IPS DF 6.9 (cell line): Measurements from ENCODE around the gene DLGAP1.

Experiments used
- DNase-seq: peaks from one replicate; pipeline ENCODE4 v3.0.0-alpha.2; 2013; ENCODE audit warnings: low read depth, low spot score
- H3K27ac ChIP-seq: one replicate; pipeline ENCODE4 v1.5.1; 2013; ENCODE audit warnings: low read length, control low read depth
- H3K27me3 ChIP-seq: 2 replicates; pipeline ENCODE4 v1.6.1; 2013; ENCODE audit warnings: mild to moderate bottlenecking, low read length; ENCODE audit not compliant: control insufficient read depth, insufficient read depth
- H3K36me3 ChIP-seq: 2 replicates; pipeline ENCODE4 v1.6.1; 2013; ENCODE audit warnings: low read length; ENCODE audit not compliant: control insufficient read depth, insufficient read depth
- H3K4me1 ChIP-seq: 2 replicates; pipeline ENCODE4 v1.6.1; 2013; ENCODE audit warnings: low read length; ENCODE audit not compliant: control insufficient read depth, insufficient read depth
- H3K4me3 ChIP-seq: 2 replicates; pipeline ENCODE4 v1.5.1; 2013; ENCODE audit warnings: mild to moderate bottlenecking, low read length
- H3K9me3 ChIP-seq: 2 replicates; pipeline ENCODE4 v1.6.1; 2013; ENCODE audit warnings: low read length, inconsistent platforms; ENCODE audit not compliant: control insufficient read depth, insufficient read depth
- WGBS: extraction: QIAGEN DNeasy Blood & Tissue Kit; methylation state at CpG from one replicate; pipeline ENCODE4 v1.1.7; 2013; ENCODE audit warnings: mixed read lengths, missing lambda C conversion rate; ENCODE audit not compliant: insufficient read length, insufficient coverage; 5-methylcytosine and 5-hydroxymethylcytosine counted together

DLGAP1 gene

GRCh38 chr18:3984163-3984757 is 470.8 kb downstream of the DLGAP1 start:
- WGBS = no CpG with 5 or more reads among the region's 3 CpGs
- no peak overlapping the region for H3K4me3 ChIP-seq
- no peaks in the 10 kb centered on the region for H3K27me3 ChIP-seq
- no peak overlapping the region for H3K27ac ChIP-seq
- no peaks in the 10 kb centered on the region for H3K36me3 ChIP-seq
- no peak for DNase-seq
- H3K9me3 ChIP-seq = no peaks in the 10 kb centered on the region
- no peaks in the 10 kb centered on the region; the same call in 1 of the 2 replicates for H3K4me1 ChIP-seq

- Histone ChIP-seq H3K9me3 (no peaks in the 10 kb centered on the region), H3K4me3 (no peak overlapping the region), H3K4me1 (no peaks in the 10 kb centered on the region), H3K36me3 (no peaks in the 10 kb centered on the region), H3K27me3 (no peaks in the 10 kb centered on the region), H3K27ac (no peak overlapping the region)
- no CpG with 5 or more reads among the region's 5 CpGs for WGBS
- DNase-seq = no peak
Measured at GRCh38 chr18:3983351-3983969, 471.6 kb downstream of the DLGAP1 start.

- no peaks in the 10 kb centered on the region for H3K27me3 ChIP-seq
- WGBS = no CpG with 5 or more reads among the region's 3 CpGs
- H3K27ac ChIP-seq = no peak overlapping the region
- H3K36me3 ChIP-seq = no peaks in the 10 kb centered on the region
- DNase-seq = no peak
- H3K4me3 ChIP-seq = no peak overlapping the region
- no peaks in the 10 kb centered on the region for H3K4me1 ChIP-seq
- no peaks in the 10 kb centered on the region for H3K9me3 ChIP-seq
Measured at GRCh38 chr18:3982541-3982940, 472.6 kb downstream of the DLGAP1 start.

- H3K27ac ChIP-seq = no peak overlapping the region
- H3K27me3 ChIP-seq = no peaks in the 10 kb centered on the region
- WGBS = no CpG with 5 or more reads among the region's 4 CpGs
- H3K36me3 ChIP-seq = no peaks in the 10 kb centered on the region
- DNase-seq = no peak
- no peaks in the 10 kb centered on the region for H3K9me3 ChIP-seq
- no peak overlapping the region for H3K4me3 ChIP-seq
- H3K4me1 ChIP-seq = no peaks in the 10 kb centered on the region
Measured at GRCh38 chr18:3979024-3979423, 476.1 kb downstream of the DLGAP1 start.

- Histone ChIP-seq H3K36me3 (no peaks in the 10 kb centered on the region), H3K27me3 (no peaks in the 10 kb centered on the region), H3K4me1 (no peaks in the 10 kb centered on the region), H3K9me3 (no peaks in the 10 kb centered on the region), H3K27ac (no peak overlapping the region), H3K4me3 (no peak overlapping the region)
- no peak for DNase-seq
- WGBS = no CpG with 5 or more reads among the region's 5 CpGs
Measured at GRCh38 chr18:3973191-3973850, 481.8 kb downstream of the DLGAP1 start.

DNA sequence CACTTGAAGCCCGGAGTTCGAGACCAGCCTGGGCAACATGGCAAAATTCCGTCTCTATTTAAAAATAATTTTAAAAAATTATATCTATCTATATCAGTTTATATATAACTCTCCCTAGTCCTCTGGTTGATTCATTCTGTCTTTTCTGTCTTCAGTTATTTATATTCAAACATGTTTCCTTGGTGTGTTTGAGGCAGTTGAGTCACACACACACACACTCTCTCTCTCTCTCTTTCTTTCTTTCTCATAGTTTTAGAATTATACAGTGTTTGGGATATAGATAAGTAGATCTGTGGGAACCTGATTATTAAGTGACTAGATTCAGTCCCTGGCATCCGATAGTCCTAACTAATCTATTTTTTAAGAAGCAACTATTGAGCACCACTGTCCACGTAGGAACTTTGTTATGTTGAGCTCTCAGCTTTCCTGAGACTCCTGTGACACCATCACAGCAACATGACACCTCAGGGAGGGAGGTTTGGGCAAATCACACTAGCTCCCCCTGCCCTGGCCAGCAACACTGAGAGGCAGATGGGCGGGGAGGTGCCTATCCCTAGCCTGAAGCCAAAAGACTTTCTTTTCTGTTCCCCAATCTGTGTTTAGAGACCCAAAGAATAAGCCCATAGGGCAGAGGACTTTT is 482.7 kb downstream of the DLGAP1 start:
- H3K9me3 ChIP-seq = no peaks in the 10 kb centered on the region
- no peaks in the 10 kb centered on the region for H3K27me3 ChIP-seq
- H3K4me1 ChIP-seq = no peaks in the 10 kb centered on the region
- H3K36me3 ChIP-seq = no peaks in the 10 kb centered on the region
- no CpG with 5 or more reads among the region's 6 CpGs for WGBS
- no peak for DNase-seq
- no peak overlapping the region for H3K4me3 ChIP-seq
- H3K27ac ChIP-seq = no peak overlapping the region

DNA sequence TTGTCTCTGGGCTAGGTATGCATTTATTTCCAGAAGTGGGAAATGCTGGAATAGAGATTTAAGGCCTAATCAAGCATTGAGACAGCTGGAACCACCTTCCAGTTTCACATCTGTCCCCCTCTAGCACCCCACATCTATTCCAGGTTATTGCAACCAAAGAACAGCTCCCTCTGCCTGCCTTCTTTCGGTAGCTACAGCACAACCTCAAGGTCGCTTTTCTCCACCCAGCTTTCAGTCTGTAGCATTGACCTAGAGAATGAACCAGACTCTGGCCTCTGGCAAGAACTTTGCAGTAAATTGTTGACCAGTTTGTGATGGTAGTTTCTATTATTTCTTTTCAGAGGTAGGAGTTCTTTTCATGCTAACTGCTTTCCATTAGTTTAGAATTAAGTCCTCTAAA is 484.2 kb downstream of the DLGAP1 start:
- no CpG with 5 or more reads among the region's 2 CpGs for WGBS
- H3K27me3 ChIP-seq = no peaks in the 10 kb centered on the region
- no peak overlapping the region for H3K4me3 ChIP-seq
- H3K36me3 ChIP-seq = no peaks in the 10 kb centered on the region
- no peak for DNase-seq
- H3K9me3 ChIP-seq = no peaks in the 10 kb centered on the region
- 0 out of 2 replicates have a peak, but pooled peaks cover 1% of the 10 kb centered on the region for H3K4me1 ChIP-seq
- H3K27ac ChIP-seq = no peak overlapping the region

DNA sequence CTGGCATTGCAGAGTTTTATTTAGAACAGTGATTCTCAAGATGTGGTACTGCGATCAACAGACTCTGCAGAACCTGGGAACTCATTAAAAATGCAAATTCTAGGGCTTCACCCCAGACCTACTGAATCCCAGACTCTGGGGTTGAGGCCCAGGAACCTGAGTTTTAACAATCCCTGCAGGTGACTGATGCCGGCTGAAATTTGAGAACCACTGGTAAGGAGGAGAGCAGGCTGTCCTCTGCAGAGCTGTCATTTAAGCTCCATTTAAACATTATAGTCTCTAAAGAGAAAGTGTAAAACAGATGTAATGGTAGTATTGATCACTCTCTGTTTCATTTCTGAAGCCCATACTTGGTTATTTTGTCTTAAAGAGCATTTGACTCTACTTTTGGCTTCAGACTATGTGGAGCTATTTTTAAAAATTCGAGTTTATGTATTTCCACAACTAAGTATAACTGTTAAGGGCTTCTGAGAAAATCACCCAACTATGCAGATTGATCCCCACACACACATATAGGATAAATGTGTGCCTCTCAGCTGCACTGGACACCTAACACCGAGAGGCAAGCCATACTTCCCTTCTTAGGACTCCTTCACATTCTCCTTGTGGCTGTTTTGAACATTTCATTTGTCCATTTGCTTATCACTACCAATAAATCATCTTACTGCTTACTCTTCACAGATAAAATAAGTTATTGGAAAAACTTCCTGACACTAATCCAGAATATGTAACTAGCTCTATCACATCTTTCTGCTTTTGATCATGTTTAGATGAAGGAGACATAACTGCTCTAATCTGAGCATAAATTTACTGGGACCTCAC is 487.5 kb downstream of the DLGAP1 start:
- Histone ChIP-seq H3K27me3 (no peaks in the 10 kb centered on the region), H3K4me3 (no peak overlapping the region), H3K9me3 (no peaks in the 10 kb centered on the region), H3K27ac (no peak overlapping the region), H3K36me3 (no peaks in the 10 kb centered on the region), H3K4me1 (0 out of 2 replicates have a peak, but pooled peaks cover 1% of the 10 kb centered on the region)
- DNase-seq = no peak
- no CpG with 5 or more reads among the region's 4 CpGs for WGBS

- Histone ChIP-seq H3K4me1 (0 out of 2 replicates have a peak, but pooled peaks cover 1% of the 10 kb centered on the region), H3K9me3 (no peaks in the 10 kb centered on the region), H3K27ac (no peak overlapping the region), H3K36me3 (no peaks in the 10 kb centered on the region), H3K27me3 (no peaks in the 10 kb centered on the region), H3K4me3 (no peak overlapping the region)
- no peak for DNase-seq
- WGBS = no CpG with 5 or more reads among the region's 6 CpGs
Measured at GRCh38 chr18:3966642-3967358, 488.3 kb downstream of the DLGAP1 start.
